ENCODE results near the gene CLECL1.

DNA sequence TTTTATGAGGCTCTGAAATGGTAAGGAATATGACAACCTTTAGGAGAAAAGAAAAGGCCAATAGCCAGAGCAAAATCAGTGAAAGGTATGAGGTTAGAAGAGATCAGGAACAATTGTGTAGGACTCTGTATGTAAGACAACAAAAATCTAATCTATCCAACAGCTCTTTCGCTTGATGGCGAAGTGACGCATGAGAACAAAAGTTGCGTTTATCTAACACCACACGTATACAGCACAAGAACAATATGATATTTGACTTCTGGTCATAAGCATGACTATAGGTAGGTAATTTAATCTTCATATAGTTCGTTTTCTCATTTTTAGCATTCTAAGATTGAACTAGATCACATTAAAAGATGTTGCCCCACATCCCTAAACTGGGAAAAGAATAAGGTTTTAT is 1.5 kb downstream of the CLECL1 start:
- TF ChIP-seq KDM5A (IDR thresholded peaks at IDR 0.05; ENCODE audit: borderline replicate concordance, low read length) = no peak
- no peak for TF ChIP-seq EED (CRISPR knock-in tag; IDR thresholded peaks at IDR 0.05)
- no peak for TF ChIP-seq RORA (CRISPR knock-in tag; IDR thresholded peaks at IDR 0.05)
- TF ChIP-seq, protein P1, sequence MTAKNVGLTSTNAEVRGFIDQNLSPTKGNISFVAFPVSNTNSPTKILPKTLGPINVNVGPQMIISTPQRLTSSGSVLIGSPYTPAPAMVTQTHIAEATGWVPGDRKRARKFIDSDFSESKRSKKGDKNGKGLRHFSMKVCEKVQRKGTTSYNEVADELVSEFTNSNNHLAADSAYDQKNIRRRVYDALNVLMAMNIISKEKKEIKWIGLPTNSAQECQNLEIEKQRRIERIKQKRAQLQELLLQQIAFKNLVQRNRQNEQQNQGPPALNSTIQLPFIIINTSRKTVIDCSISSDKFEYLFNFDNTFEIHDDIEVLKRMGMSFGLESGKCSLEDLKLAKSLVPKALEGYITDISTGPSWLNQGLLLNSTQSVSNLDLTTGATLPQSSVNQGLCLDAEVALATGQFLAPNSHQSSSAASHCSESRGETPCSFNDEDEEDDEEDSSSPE (CRISPR knock-in tag; IDR thresholded peaks at IDR 0.05) = no peak
- TF ChIP-seq, protein P2, sequence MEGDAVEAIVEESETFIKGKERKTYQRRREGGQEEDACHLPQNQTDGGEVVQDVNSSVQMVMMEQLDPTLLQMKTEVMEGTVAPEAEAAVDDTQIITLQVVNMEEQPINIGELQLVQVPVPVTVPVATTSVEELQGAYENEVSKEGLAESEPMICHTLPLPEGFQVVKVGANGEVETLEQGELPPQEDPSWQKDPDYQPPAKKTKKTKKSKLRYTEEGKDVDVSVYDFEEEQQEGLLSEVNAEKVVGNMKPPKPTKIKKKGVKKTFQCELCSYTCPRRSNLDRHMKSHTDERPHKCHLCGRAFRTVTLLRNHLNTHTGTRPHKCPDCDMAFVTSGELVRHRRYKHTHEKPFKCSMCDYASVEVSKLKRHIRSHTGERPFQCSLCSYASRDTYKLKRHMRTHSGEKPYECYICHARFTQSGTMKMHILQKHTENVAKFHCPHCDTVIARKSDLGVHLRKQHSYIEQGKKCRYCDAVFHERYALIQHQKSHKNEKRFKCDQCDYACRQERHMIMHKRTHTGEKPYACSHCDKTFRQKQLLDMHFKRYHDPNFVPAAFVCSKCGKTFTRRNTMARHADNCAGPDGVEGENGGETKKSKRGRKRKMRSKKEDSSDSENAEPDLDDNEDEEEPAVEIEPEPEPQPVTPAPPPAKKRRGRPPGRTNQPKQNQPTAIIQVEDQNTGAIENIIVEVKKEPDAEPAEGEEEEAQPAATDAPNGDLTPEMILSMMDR (CRISPR knock-in tag; IDR thresholded peaks at IDR 0.05) = no peak
- no peak for TF ChIP-seq POLR2AphosphoS5 (IDR thresholded peaks at IDR 0.05; ENCODE audit: low read depth, low read length)
- TF ChIP-seq ZSCAN20 (CRISPR knock-in tag; IDR thresholded peaks at IDR 0.05; ENCODE audit: borderline replicate concordance) = no peak
- TF ChIP-seq RAD21 (CRISPR knock-in tag; IDR thresholded peaks at IDR 0.05) = no peak
- TF ChIP-seq RELA (CRISPR knock-in tag; IDR thresholded peaks at IDR 0.05) = no peak

Measured in HepG2 (cell line).